GM12891 (cell line): ENCODE measurements around the gene PYGL.

Experiments
- PAX5 ChIP-seq: IDR thresholded peaks from 2 replicates; pipeline ENCODE4 v1.6.1; 2011; ENCODE audit warnings: low read length, moderate library complexity, mild to moderate bottlenecking; ENCODE audit not compliant: insufficient read depth, severe bottlenecking
- POLR2A ChIP-seq: IDR thresholded peaks from 2 replicates; pipeline ENCODE4 v1.6.1; 2011; ENCODE audit warnings: low read depth, low read length, control low read depth
- POLR2AphosphoS5 ChIP-seq: IDR thresholded peaks from 2 replicates; pipeline ENCODE4 v1.6.1; 2011; ENCODE audit warnings: low read depth, low read length, control low read depth
- POU2F2 ChIP-seq: IDR thresholded peaks from 2 replicates; pipeline ENCODE4 v1.6.1; 2011; ENCODE audit warnings: low read depth, mild to moderate bottlenecking, control low read depth, low read length, moderate library complexity
- SPI1 ChIP-seq: IDR thresholded peaks from 2 replicates; pipeline ENCODE4 v1.6.1; 2011; ENCODE audit warnings: low read depth, low read length, control low read depth
- TAF1 ChIP-seq: IDR thresholded peaks from 2 replicates; pipeline ENCODE4 v1.6.1; 2011; ENCODE audit warnings: low read depth, low read length, control low read depth

- TF ChIP-seq POLR2A (no peak), TAF1 (no peak), POLR2AphosphoS5 (no peak), PAX5 (no peak), POU2F2 (no peak), SPI1 (no peak)
Measured at GRCh38 chr14:50892255-50892654, 52.0 kb downstream of the PYGL start.
